Measurements from ENCODE around the gene NPHS2.

NPHS2 gene

GRCh38 chr1:179575497-179576314, at the start of gene NPHS2:
Gene NPHS2 (minus strand): TSS chr1:179575948. CDS start chr1:179575864, 84 bp downstream.
- DNase-seq (ENCODE audit: low spot score), result no peak

DNA sequence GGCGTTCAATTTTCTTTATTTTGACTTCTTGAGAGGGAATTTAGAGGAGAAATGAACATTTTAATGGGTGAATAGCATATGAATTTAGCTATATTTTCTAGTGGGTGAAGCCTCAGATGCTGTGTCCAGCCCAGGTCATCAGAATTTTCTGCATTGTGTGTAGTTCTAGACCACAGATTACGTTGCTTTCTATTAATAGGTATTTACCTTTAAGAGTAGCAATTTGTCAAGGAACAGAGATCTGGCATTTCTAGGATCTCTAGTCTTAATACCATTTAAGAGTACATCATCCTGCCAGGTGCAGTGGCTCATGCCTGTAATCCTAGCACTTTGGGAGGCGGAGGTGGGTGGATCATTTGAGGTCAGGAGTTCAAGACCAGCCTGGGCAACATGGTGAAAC, 36.6 kb upstream of the NPHS2 start:
- DNase-seq (ENCODE audit: low spot score), result no peak

- no peak for DNase-seq (ENCODE audit: low spot score)
Measured at GRCh38 chr1:179601093-179601492, 25.3 kb upstream of the NPHS2 start.

GRCh38 chr1:179599623-179600249, 24.0 kb upstream of the NPHS2 start:
- DNase-seq (ENCODE audit: low spot score), result no peak

GRCh38 chr1:179598631-179599030, 22.9 kb upstream of the NPHS2 start:
- DNase-seq (ENCODE audit: low spot score), result no peak

DNA sequence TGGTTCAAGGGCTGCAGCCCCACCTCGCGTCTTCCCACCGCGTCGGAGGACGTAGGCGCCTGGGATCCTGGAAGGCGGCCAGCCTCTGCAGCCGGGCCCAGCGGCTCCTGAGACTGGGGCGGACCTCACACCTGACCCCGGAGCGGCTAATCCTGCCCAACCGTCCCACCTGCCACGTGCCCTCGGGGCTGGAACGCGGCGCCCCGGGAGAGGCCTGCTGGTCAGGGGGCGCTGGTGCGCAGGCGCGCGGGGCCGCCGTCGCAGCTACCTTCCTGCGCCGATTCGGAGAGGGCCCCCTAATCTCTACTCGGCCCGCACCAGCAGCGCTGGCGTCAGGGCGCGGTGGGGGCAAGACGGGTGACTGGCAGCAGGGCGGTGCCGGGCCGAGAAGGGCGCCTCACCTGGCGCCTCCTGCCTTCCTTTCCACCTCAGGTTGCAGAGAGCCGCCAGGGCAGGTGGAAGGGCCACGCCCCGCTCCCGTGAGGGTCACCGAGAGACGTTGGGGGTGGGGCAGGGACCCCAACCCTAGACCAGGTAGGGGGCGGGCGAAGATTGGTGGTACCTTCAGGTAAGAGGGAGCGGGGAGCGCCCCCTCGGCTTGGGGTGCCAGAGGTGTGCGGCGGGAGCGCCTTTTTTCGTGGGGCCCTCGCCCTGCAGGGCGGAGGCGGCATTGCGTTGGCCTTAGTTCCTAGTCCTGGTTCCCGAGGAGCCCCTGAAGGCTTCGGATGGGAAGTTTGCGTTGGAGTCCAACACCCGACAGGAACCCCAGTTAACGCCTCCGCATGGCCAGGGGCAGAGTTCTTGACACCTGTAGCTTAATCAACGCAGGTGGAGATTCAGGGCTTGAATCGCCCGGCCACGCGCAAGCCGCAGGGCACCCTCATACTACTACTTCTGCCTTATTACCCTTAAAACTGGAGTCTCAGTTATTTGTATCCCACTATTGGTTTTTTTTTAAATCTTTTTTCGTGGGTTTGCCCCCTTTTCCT, 16.1 kb upstream of the NPHS2 start, which contains the start of gene TDRD5:
Gene TDRD5, plus strand, starts transcription at position 241 of the 989 bp plus-strand sequence. CDS start 784 bp downstream, outside the sequence.
- no peak for DNase-seq (ENCODE audit: low spot score)

- DNase-seq (ENCODE audit: low spot score), result no peak
Measured at GRCh38 chr1:179591253-179591591, 15.5 kb upstream of the NPHS2 start.

DNA sequence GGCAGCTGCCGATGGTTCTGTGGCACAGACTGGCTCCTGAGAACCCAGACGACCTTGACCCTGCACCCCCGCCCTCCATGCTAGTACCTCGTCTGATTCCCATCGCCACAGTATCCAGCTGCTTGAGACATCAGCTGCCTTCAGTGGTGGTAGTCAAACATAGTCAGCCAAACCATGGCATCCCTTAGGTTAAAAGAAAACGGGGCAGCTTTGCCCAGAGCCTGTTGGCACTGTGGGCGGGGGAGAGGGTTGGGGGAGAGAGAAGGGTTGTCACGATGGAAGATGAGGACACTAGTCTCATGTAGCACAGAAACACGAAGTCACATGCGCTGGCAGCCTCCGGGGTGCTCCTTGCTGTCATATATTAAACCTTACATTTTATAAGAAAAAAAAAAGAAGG, 14.9 kb upstream of the NPHS2 start:
- no peak for DNase-seq (ENCODE audit: low spot score)

DNA sequence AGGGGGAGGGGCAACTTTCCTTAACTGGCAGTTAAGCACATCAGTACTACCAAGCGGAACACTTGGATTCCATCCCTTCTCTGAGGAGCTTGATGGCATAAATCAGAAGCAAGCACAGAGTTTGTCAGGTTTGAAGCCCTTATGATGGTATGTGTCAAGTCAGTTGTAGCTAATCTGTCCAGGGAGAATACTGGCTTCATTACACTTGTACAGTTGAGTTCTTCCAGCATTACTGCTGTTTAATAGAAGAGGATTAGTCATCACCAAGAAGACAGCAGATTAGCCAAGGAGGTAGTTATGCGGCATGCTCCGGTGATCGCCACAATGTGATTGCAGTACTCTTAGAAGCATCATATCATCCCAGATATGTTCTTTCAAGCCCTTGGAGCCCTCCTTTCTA, 13.8 kb upstream of the NPHS2 start:
- DNase-seq (ENCODE audit: low spot score), result no peak

- DNase-seq (ENCODE audit: low spot score), result no peak
Measured at GRCh38 chr1:179588425-179589024, 12.8 kb upstream of the NPHS2 start.

DNA sequence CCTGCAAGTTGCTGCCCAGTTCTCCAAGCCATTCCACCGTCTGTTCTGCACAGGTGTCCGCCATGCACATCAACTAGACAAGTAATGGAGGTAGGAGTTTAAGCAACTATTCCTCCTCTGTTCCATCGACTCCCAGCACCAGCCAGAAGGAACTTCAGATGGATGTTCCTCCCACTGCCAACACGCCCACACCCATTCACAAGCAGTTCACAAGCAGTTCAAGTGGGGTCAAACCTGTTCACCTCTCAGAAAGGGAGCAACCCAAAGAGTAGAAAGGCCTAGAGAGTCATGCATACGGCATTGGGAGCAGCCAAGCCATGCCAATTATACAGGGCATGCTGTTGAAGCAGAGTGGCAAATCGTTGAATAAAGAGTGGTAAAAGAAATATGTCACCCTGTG, 11.6 kb upstream of the NPHS2 start:
- no peak for DNase-seq (ENCODE audit: low spot score)

DNA sequence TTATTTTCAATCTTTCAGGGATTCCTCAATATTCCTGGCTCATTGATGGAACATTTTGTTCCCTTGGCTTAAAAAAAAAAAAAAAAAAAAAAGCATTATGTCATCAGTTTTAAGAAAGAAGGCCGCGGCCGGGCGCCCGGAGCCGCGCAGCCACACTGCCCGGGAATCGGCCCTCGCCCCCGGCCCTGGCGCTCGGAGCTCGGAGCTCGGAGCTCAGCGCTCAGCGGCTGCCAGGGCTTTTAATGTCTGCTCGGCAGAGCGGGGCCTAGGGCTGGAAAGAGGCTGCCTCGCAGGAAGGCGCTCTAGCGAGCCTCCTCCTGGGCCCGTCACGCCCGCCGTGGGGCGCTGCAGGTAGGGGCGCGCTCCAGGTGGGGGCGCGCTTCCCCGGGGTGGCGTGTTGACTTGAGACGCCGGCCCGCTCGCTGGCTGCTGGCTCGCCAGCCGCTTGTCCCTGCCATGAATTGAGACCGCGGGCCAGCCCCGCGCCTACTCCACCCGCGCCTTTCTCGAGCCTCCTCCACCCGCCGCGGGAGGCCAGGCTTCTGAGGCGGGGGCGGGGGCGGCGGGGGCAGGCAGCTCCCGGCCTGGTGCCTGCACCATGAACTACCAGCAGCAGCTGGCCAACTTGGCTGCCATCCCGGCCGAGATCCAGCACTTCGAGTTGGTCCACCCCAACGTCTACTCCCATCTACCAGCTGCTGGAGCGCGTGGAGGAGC, 10.5 kb upstream of the NPHS2 start:
- DNase-seq (ENCODE audit: low spot score), result no peak

GRCh38 chr1:179583771-179584320, 8.1 kb upstream of the NPHS2 start:
- DNase-seq (ENCODE audit: low spot score), result no peak

DNA sequence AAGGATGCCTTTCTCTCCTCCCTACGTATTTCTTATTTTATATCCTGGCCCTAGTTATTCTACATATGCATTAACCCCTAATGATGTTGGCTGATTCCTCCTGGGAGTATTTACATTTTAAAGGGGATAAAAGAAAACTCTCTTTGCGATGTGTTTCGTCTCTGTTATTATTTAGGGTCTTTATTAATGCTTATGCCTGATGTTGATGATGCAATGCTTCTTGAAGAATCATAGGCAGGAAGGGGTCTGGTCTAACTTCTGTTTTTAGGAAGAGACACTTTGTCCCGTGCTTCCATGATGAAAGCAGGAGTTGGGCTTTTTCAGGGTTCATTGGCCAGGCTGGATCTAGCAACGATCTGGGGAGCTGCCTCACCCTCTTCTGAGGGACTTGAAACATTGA, 761 bp upstream of the NPHS2 start:
- no peak for DNase-seq (ENCODE audit: low spot score)

- no peak for DNase-seq (ENCODE audit: low spot score)
Measured at GRCh38 chr1:179558078-179558477, 17.7 kb downstream of the NPHS2 start.

DNA sequence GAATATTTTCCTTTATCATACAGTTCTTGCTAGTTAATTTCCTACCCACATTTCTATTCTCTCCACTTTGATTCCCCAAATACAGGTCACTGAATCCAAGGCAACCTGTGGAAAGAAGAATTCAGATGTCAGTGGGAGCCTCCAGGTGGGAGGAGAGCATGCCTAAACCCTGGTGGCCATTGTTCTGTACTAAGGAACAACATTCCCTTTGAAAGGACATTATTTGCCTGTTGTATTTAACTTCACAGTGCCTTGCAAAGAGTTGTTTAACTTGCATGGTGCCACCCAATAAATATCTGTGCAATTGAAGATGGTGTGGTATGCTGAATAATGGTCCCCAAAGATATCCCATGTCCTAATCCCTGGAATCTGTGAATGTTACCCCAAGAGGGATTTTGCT, 21.3 kb downstream of the NPHS2 start:
- no peak for DNase-seq (ENCODE audit: low spot score)

- DNase-seq (ENCODE audit: low spot score), result no peak
Measured at GRCh38 chr1:179550746-179551682, 24.7 kb downstream of the NPHS2 start.

- no peak for DNase-seq (ENCODE audit: low spot score)
Measured at GRCh38 chr1:179549368-179549700, 26.4 kb downstream of the NPHS2 start.

- DNase-seq (ENCODE audit: low spot score), result no peak
Measured at GRCh38 chr1:179548666-179549367, 26.9 kb downstream of the NPHS2 start.

All from hepatic stellate cell (primary cell).